Measurements from ENCODE around the gene MACROH2A1. TPM values are rescaled to one million over a fixed set of nuclear protein-coding genes. Genes with fewer than 3 reads are reported as not detected.

MACROH2A1 gene
- total RNA-seq, 1 experiment from 2014 or later, result 355 TPM

DNA sequence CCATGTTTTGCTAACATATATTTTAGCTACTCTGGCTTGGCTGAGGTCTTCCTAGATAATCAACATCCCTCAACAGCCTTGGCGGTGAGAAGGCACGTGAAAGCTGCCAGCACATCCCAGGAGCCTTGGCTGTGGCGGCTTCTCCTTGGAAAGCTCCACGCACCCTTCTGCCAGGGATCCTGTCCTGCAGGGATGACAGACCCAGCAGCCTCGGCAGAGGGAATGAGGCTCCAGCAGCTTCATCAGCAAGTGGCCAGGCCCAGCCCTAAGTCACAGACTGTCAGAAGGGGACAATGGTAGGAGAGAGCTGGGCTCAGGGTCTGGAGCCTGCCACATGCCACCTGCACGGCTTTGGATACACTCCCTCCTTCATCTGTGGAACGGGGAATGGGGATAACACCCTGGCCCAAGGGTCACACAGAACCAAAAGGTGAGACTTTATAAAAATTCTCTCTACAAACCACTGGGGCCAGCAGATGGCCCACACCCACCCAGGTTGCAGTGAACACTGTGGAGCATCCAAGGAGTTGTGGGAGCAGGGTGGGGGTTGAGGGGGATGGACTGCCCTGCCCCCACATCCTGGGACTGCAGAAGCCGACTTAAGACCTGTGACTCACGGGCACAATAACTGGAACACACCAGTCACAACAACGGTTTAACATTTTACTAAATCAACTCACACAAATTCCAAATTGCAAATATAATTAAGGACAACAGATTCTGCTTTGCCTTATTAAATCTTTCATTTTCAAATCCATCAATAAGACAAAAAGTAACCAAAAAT, 65.1 kb downstream of the MACROH2A1 start:
- no peak for DNase-seq (ENCODE audit: low read depth)

DNA sequence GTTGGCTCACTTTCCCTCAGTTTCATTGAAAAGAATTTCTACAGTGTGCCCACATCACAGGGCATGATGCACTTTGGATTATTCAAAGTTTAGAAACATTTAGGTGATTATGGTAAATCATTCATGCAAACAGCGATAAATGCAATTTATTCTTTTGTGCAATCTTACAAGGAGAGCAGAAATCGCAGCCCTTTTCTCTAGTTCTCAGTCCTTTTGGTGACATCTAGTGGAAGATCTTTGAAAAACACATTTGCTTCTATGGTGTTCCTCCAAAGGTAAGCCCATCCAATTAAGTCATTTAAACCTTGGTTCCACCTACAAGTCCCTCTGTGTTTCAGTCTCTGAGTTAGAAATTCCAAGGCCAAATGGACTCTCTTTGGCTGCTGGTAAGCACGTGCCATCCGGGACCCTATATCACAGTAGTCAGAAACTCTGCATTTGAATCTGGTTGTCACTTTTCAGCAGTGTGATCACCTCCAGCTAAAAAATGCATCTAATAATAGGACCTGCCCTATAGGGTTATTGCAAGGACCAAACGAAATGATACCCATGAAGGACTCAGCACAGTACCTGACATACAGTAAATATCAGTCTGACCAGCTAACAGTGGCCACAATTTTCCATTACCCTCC, 66.4 kb downstream of the MACROH2A1 start:
- peak; percentile 73 for DNase-seq (ENCODE audit: low read depth)

- DNase-seq (ENCODE audit: low read depth), result no peak
Observed at GRCh38 chr5:135331612-135332011, 67.4 kb downstream of the MACROH2A1 start.

GRCh38 chr5:135330798-135331096, 68.3 kb downstream of the MACROH2A1 start:
- DNase-seq (ENCODE audit: low read depth), result no peak

DNA sequence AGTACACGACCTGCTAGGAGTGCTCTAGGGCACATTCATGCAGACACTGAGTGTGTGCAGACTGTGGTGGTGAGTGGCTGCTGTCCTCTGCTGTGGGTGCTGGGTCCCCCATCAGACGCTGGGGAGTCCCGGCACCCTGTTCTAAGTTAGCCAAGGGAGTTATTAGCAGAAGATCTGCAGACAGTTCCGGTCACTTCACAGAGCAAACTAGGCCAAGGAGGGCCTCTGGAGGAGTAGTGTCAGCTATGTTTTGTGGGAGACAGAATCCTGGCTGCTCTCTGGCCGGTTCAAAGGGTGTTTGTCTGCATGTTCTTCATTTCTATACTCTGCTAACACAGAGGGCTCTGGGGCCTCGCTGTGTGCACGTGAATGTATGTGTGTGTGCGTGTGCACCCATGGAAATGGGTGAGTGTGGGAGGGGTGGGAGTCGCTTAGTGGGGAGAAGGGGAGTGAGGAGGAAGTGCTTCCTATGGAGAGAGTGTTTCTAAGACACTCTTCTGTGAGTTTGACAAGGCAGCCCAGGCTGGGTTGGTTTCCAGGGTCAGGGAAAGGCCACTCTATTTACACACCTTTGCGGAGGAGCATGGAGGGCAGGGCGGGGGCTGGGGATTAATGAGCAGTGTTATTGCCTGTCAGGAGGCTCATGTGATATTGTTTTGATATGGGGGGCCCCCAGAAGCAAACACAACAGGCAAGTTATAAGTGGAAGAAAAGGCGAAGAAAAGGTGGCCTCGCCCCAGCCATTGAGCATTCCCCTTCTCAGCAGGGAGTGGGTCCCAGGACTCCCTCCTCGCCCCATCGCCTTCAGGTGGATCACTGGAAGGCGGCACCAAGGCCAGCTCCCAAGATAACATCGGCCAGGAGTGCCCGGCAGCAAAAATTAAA, 68.9 kb downstream of the MACROH2A1 start:
- DNase-seq (ENCODE audit: low read depth), result no peak

DNA sequence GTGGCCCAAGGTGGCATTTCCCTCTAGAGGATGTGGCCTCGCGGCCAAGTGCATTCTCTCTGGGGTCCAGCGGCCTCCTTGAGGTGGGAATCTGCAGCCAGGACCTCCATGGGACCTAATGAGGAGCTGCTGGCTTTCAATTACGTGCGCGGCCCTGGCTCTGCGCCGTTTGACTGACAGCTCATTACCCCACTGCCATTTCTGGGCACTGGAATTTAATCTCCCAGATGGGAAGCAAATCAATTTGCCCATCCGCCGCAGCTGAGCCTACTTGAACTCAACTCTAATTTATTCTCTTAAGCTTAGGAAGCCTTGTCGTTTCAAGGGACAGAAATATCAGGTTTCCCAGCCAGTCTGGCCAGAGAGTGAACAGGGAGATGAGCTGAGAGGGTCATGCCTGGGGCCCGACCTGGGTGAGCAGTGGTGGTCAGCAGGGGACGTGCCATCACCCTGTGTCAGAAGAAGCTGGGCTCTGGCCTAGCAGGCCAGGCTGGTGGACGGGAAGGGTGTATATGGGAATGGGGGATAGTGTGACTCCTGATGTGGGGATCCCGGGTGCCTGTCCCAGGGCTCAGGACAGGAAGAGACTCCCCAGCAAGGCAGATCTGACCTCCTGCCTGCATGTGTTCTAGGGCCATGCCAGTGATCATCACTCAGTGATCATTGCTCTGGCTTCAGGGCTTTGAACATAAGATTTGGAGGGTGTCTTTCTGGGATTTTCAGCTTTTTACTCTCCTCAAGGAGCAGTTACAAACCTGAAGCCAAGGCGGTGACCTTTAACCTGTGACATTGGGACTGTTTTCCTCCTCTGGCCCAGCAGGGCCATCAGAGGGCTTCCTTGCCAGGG, 69.7 kb downstream of the MACROH2A1 start:
- no peak for DNase-seq (ENCODE audit: low read depth)

GRCh38 chr5:135328128-135328687, 70.8 kb downstream of the MACROH2A1 start:
- no peak for DNase-seq (ENCODE audit: low read depth)

- DNase-seq (ENCODE audit: low read depth), result no peak
Observed at GRCh38 chr5:135327429-135328127, 71.5 kb downstream of the MACROH2A1 start.

DNA sequence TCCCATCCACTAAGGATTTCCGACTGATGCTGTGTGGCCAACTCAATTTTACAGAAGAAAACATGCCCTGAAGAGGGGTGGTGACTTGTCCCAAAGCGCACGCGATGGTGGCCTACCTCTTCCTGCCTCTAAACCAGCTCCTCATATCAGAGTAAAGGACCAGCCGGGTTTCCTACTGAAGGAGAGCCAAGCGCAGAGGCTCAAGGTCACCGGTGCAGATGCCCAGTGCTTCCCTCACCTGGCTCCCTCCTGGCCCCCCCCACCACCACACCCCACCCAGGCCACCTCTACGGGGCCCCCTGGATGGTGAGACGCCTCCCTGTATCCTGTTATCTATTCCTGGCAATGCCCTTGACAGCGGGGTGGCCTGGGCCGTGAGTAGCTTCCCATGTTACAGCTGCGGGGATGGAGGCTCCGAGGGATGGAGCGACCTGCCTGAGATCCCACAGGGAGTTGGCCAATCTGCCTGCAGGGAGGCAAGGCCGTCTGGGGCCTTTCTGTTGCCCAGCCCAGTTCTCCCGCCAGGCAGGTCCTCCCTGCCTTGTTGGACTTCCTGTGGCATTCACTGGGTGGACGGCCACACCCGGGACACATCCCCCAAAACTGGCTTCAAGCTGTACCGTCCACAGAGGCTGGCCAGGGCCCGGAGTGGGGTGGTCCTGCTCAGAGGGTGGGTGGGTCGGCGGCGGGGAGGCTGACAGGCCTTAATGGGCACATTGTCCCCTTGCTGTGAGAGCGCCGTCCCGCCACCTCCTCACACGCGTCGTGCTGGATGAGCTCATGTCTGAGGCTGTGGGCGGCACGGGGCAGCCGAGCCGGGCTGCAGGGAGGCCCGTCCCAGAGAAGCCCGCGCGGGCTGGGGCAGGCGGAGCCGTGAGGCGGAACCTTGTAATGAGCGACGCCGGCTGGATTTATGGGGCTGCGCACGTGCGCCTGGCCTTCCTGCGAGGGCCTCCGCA, 72.5 kb downstream of the MACROH2A1 start:
- no peak for DNase-seq (ENCODE audit: low read depth)

GRCh38 chr5:135324897-135325650, 74.0 kb downstream of the MACROH2A1 start:
- no peak for DNase-seq (ENCODE audit: low read depth)

DNA sequence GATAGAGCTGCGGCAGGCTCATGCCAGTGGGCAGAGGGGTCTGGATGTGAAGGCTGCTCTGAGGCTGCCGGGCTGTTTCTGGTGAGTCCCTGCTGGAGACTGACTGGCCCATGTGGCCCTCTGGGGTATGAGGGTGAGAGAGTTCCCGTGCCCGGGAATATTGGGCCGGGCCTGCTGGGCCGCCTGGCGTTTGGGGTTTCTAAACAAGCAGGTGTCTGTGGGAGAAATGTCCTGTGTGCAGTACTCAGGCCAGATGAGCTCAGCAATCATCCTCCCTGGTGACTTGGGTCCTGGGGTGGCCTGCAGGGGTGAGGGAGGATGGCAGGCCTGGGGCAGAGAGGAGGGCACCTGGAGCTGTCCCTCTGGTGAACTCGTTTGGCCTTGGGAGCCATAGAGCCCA, 74.9 kb downstream of the MACROH2A1 start:
- DNase-seq (ENCODE audit: low read depth), result no peak

GRCh38 chr5:135323701-135324132, 75.3 kb downstream of the MACROH2A1 start:
- no peak for DNase-seq (ENCODE audit: low read depth)

- no peak for DNase-seq (ENCODE audit: low read depth)
Observed at GRCh38 chr5:135323227-135323626, 75.8 kb downstream of the MACROH2A1 start.

DNA sequence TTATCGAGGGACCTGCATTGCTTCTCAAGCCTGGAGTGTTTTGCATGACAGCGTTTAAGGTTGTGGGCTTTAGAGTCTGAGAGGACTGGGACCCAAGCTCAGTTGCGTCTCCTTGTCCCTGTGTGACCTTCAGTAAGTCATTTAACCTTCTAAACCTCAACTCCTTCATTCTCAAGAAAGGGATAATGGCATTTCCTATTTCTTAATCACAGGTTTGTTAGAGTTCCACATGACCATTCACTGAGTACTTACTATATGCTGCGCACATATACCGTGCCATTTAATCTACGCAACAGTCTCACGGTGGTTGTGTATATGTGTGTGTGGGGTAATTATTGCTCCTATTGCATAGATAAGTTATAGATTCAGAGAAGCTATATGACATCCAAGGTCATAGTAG, 76.3 kb downstream of the MACROH2A1 start:
- no peak for DNase-seq (ENCODE audit: low read depth)

DNA sequence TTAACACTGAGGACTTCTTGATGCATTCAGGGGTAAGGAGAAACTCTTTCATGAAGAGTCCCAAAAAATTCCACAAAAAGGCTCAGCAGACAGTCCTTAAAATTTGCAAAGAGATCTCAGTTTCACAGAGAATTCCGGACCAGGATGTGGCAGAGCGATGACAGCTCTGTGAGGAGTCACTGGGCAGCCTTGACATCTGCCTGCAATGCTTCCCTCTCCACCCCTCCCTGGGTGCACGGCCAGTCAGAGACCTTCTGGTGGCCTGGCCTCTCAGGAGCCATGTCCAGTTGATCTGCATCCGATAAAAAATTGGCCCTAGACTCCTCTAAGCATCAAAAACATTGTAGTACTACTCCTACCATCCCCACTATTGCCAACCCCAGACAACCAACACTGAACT, 76.8 kb downstream of the MACROH2A1 start:
- DNase-seq (ENCODE audit: low read depth), result no peak

GRCh38 chr5:135320718-135321484, 78.1 kb downstream of the MACROH2A1 start:
- DNase-seq (ENCODE audit: low read depth), result no peak

GRCh38 chr5:135319928-135320606, 79.0 kb downstream of the MACROH2A1 start:
- DNase-seq (ENCODE audit: low read depth), result no peak

All from HT1080 (cell line).